Stimulated activated effector memory CD8-positive, alpha-beta T cell treated with anti-CD3 and anti-CD28 coated beads, Interleukin-12 subunit alpha, Interleukin-12 subunit beta, amount 100 ng/mL, for 72 hours (primary cell): ENCODE data around the gene CTDSP2.
"Not testable (repeated sequence)": the region's sequence is repeated elsewhere in the genome, so short reads cannot be mapped to it uniquely, and the experiment has no call there.

ENCODE experiments used
- ATAC-seq: fragments of 150-1000 bp; cut with Tn5 transposase; 2 replicates; pipeline ENCODE4 v1.10.0; 2021
- DNase-seq, 2 donors: peaks; one replicate each; pipeline ENCODE4 v3.0.0; 2021 to 2022; ENCODE audit warnings: low spot score in 2 of 2
- H3K27ac Mint-ChIP-seq: one replicate; pipeline ENCODE4 v1.8.0; 2022; ENCODE audit warnings: mild to moderate bottlenecking, mixed read lengths
- H3K36me3 Mint-ChIP-seq: one replicate; pipeline ENCODE4 v1.8.0; 2022; ENCODE audit warnings: mild to moderate bottlenecking, mixed read lengths
- H3K4me1 Mint-ChIP-seq: one replicate; pipeline ENCODE4 v1.8.0; 2022; ENCODE audit warnings: mixed read lengths
- H3K4me3 Mint-ChIP-seq: one replicate; pipeline ENCODE4 v1.8.0; 2022; ENCODE audit warnings: mild to moderate bottlenecking, mixed read lengths
- H3K9me3 Mint-ChIP-seq: one replicate; pipeline ENCODE4 v1.8.0; 2022; ENCODE audit warnings: mixed read lengths

The CTDSP2 gene

GRCh38 chr12:57780284-57780897 lies 66.1 kb downstream of the CTDSP2 start:
- H3K27ac Mint-ChIP-seq: peak overlapping the region; percentile 95
- ATAC-seq (no peak), DNase-seq (no peak)
- H3K36me3 Mint-ChIP-seq: peaks cover 43% of the 10 kb centered on the region
- H3K4me3 Mint-ChIP-seq: no peak overlapping the region
- H3K4me1 Mint-ChIP-seq: peaks cover 49% of the 10 kb centered on the region
- H3K9me3 Mint-ChIP-seq: no peaks in the 10 kb centered on the region

GRCh38 chr12:57779736-57780135 lies 66.8 kb downstream of the CTDSP2 start:
- Mint-ChIP-seq H3K27ac (peak overlapping the region; percentile 95), H3K4me1 (peaks cover 49% of the 10 kb centered on the region), H3K9me3 (no peaks in the 10 kb centered on the region), H3K4me3 (no peak overlapping the region), H3K36me3 (peaks cover 37% of the 10 kb centered on the region)
- DNase-seq: no peak
- no peak for ATAC-seq

GRCh38 chr12:57777911-57778310 lies 68.6 kb downstream of the CTDSP2 start:
- H3K27ac Mint-ChIP-seq: no peak overlapping the region
- DNase-seq: no peak
- ATAC-seq: no peak
- H3K9me3 Mint-ChIP-seq: no peaks in the 10 kb centered on the region
- peaks cover 43% of the 10 kb centered on the region for H3K4me1 Mint-ChIP-seq
- H3K36me3 Mint-ChIP-seq: peaks cover 22% of the 10 kb centered on the region
- H3K4me3 Mint-ChIP-seq: no peak overlapping the region

- Mint-ChIP-seq H3K9me3 (no peaks in the 10 kb centered on the region), H3K4me3 (no peak overlapping the region), H3K4me1 (peaks cover 41% of the 10 kb centered on the region), H3K27ac (no peak overlapping the region), H3K36me3 (peaks cover 16% of the 10 kb centered on the region)
- no peak for ATAC-seq
- no peak for DNase-seq
Measured at GRCh38 chr12:57777367-57777766, 69.2 kb downstream of the CTDSP2 start.

GRCh38 chr12:57776247-57776587 lies 70.3 kb downstream of the CTDSP2 start:
- DNase-seq: no peak
- H3K27ac Mint-ChIP-seq: no peak overlapping the region
- peaks cover 39% of the 10 kb centered on the region for H3K4me1 Mint-ChIP-seq
- peaks cover 26% of the 10 kb centered on the region for H3K36me3 Mint-ChIP-seq
- no peak overlapping the region for H3K4me3 Mint-ChIP-seq
- no peak for ATAC-seq
- H3K9me3 Mint-ChIP-seq: no peaks in the 10 kb centered on the region

- ATAC-seq: no peak
- Mint-ChIP-seq H3K27ac (no peak overlapping the region), H3K4me1 (peaks cover 43% of the 10 kb centered on the region), H3K36me3 (peaks cover 31% of the 10 kb centered on the region), H3K4me3 (no peak overlapping the region), H3K9me3 (no peaks in the 10 kb centered on the region)
- DNase-seq: no peak
Measured at GRCh38 chr12:57775563-57776246, 70.8 kb downstream of the CTDSP2 start.

GRCh38 chr12:57775044-57775443 lies 71.5 kb downstream of the CTDSP2 start:
- no peak for ATAC-seq
- DNase-seq: no peak
- Mint-ChIP-seq H3K9me3 (no peaks in the 10 kb centered on the region), H3K27ac (no peak overlapping the region), H3K36me3 (peaks cover 38% of the 10 kb centered on the region), H3K4me3 (no peak overlapping the region), H3K4me1 (peaks cover 43% of the 10 kb centered on the region)

GRCh38 chr12:57774634-57775033 lies 71.9 kb downstream of the CTDSP2 start:
- not testable (repeated sequence) for H3K27ac Mint-ChIP-seq, H3K9me3 Mint-ChIP-seq, ATAC-seq, H3K4me3 Mint-ChIP-seq, DNase-seq
- peaks cover 43% of the 10 kb centered on the region for H3K4me1 Mint-ChIP-seq
- peaks cover 42% of the 10 kb centered on the region for H3K36me3 Mint-ChIP-seq

- Mint-ChIP-seq H3K36me3 (peaks cover 61% of the 10 kb centered on the region), H3K4me3 (peak within 1 kb of the TSS; percentile 94), H3K9me3 (no peaks in the 10 kb centered on the region), H3K4me1 (peaks cover 39% of the 10 kb centered on the region), H3K27ac (peak within 1 kb of the TSS; percentile 99)
- DNase-seq: peak in 1 of 2 donors; percentile 68
- peak; percentile 35 for ATAC-seq
Measured at GRCh38 chr12:57772429-57773322, 73.9 kb downstream of the CTDSP2 start, which contains the start of gene EEF1AKMT3. Gene EEF1AKMT3 (plus strand): TSS chr12:57772614. CDS start chr12:57772725, 111 bp downstream.

- Mint-ChIP-seq H3K27ac (peak within 1 kb of the TSS; percentile 99), H3K4me3 (peak within 1 kb of the TSS; percentile 94), H3K36me3 (peaks cover 56% of the 10 kb centered on the region), H3K4me1 (peaks cover 46% of the 10 kb centered on the region), H3K9me3 (no peaks in the 10 kb centered on the region)
- DNase-seq (peak; percentile 81 to 95), ATAC-seq (peak; percentile 94)
Measured at GRCh38 chr12:57771873-57772428, 74.6 kb downstream of the CTDSP2 start, which contains the start of gene METTL1. Gene METTL1 (minus strand): TSS chr12:57772105. CDS start chr12:57772083, 22 bp downstream.

GRCh38 chr12:57771236-57771872 lies 75.2 kb downstream of the CTDSP2 start:
- Mint-ChIP-seq H3K36me3 (peaks cover 54% of the 10 kb centered on the region), H3K27ac (peak overlapping the region; percentile 99), H3K4me1 (peaks cover 51% of the 10 kb centered on the region), H3K4me3 (peak overlapping the region; percentile 94), H3K9me3 (no peaks in the 10 kb centered on the region)
- ATAC-seq: peak; percentile 81
- no peak for DNase-seq

- Mint-ChIP-seq H3K36me3 (peaks cover 49% of the 10 kb centered on the region), H3K4me1 (peaks cover 47% of the 10 kb centered on the region)
- no peak for ATAC-seq
Measured at GRCh38 chr12:57770734-57771133, 75.8 kb downstream of the CTDSP2 start.

More at GRCh38 chr12:57770734-57771133, 75.8 kb downstream of the CTDSP2 start:
- peak in 1 of 2 donors; percentile 48 for DNase-seq
- Mint-ChIP-seq H3K27ac (peak overlapping the region; percentile 99), H3K4me3 (peak overlapping the region; percentile 94), H3K9me3 (no peaks in the 10 kb centered on the region)
